UCSD-AML1 (cell line): ENCODE data around the gene TACC2.

Source experiments
- DNase-seq: peaks from one replicate; lab custom pipeline; 2025; ENCODE audit not compliant: unreplicated experiment; lab: John Stamatoyannopoulos, UW

The TACC2 gene

DNA sequence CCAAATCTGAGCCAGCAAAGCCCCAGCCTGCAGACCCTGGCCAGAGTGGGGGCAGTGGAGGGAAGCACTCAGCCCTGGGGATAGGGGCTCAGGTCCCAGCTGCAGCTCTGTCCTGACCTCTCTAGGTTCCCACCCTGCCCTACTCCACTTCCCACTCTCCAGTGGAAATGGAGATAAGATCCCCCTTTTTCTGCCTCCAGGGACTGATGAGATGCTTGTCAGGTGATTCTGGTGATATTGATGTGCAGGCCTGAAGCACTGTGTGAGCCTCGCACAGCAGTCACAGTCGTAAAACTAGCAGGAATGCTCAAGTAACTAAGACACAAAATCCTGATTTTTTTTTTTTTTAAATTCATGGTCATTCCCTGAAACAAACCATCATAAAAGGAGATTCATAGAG, 227.1 kb downstream of the TACC2 start:
- DNase-seq: no peak

GRCh38 chr10:122219340-122219739, 230.4 kb downstream of the TACC2 start:
- no peak for DNase-seq

- DNase-seq: no peak
These were observed 231.8 kb downstream of the TACC2 start for GRCh38 chr10:122220736-122221135.

DNA sequence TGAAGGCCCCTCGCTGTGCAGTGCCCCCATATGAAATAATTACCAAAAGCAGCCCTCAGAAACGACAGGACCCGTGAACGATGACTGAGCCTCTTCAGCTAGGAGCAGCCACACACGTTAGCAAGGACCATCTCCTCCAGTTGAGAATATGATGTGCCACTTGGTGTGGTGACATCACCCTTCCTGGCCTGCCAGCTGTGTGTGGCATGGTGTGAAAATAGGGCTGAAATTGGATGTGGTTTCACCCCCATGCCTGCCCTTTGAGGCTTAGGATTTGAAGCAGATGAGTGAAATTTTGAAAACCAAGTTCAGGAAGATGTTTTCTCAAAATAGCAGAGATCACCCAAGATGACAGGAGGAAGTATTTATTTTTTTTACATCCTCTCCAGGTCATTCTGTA, 233.0 kb downstream of the TACC2 start:
- no peak for DNase-seq

DNA sequence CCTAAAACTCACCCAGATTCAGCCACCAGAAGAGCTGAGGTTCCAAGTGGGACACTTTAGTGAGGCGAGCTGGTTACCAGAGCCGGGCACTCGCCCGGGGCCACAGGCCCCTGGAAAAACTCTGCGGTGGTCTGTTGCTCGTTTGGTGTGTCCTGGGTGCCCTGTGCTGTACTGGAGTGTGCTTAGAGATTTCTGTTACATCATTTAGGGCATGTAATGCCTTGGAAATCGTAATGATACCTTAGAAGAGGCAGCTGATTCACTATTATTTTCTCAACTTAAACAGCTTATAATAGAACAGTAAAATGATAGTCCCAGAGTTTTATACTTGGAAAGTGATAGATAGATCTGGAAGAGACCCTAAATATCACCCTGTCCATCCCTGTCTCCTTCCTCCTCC, 233.7 kb downstream of the TACC2 start:
- no peak for DNase-seq

DNA sequence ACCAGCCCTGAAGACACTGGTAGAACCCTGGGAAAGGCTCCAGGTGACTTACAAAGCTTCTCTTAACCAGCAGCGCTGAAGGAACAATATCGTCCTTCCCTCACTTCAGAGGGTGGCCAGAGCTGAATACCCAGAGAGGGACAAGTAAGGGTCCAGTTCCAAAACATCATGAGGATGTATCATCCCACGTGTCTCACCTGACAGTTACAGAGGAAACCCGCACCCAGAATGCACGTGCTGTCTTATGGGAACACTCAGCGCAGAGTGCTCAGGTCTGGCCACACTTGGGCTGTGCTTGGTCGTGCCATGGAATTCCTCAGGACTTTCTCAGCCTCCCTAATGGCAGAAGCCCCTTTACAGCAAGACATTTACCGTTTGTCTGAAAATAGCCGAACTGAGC, 235.2 kb downstream of the TACC2 start:
- no peak for DNase-seq

DNA sequence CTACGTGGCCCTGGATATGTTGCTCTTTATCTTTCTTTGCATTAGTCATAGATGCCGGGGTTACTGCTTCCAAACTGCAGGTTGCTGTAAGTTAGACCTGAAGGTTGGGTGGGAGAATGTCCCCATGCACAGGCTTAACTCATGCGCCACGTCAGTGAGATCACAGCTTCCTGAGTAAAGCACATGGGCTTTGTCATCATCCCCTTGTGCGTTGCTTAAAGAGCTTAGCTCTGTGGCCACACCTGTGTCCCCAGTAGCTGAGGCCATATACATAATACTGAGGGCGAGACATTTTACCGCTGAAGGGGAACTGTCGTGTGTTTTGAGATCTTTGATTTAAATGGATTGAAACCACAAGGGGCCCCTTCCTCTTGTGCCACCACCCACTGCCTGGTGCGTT, 236.4 kb downstream of the TACC2 start:
- no peak for DNase-seq

GRCh38 chr10:122227754-122228153, 238.8 kb downstream of the TACC2 start:
- DNase-seq: no peak

DNA sequence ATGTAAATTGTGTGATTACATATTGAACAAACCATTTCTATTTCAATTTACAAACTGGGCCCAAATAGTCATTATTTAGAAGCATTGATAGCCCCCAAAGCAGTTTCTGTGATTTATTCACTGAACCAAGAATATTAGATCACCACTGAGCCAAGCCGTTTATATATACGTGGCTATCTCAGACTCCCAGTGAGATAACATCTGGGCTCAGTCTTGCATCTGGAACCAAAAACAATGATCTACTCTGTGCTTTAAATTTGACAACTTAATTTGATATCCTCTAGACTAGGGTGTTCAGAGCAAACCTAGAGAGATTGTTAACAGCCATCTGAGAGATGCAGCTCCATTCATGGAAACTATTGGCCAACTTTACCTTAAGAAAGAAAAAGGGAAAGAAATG, 240.7 kb downstream of the TACC2 start:
- DNase-seq: no peak

GRCh38 chr10:122230222-122230621, 241.3 kb downstream of the TACC2 start:
- DNase-seq: no peak

- no peak for DNase-seq
These were observed 243.8 kb downstream of the TACC2 start for GRCh38 chr10:122232769-122233168.

- DNase-seq: no peak
These were observed 244.9 kb downstream of the TACC2 start for GRCh38 chr10:122233857-122234348.

GRCh38 chr10:122234416-122234815, 245.5 kb downstream of the TACC2 start:
- DNase-seq: no peak

DNA sequence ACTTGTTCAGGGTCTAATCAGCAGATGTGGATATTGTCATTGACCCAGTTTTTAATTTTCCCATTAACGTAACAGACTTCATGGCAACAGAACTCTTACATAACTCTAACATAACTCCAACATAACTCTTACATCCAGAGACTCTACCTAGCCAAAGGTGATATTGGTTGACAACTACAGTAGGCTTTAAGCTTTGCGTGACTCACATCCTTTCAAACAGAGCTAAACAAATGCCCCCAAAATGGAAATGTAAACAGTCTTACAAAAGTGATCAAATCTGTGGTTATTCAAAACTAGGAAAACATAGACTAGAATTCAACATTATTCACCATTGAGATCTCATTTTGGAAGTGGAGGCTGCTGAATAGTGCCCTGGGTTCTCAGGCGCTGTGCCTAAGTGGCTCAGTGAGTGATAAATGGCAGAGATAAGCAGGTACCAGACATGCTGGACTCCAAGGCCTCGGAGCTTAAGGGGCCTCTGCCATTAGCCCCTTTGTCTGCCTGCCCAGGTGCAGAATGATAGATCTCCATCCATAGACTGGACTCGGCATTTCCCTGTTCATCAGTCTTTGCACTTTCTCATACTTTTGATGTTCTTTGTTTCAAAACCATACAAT, 247.8 kb downstream of the TACC2 start:
- no peak for DNase-seq

GRCh38 chr10:122237331-122237990, 248.5 kb downstream of the TACC2 start:
- no peak for DNase-seq

DNA sequence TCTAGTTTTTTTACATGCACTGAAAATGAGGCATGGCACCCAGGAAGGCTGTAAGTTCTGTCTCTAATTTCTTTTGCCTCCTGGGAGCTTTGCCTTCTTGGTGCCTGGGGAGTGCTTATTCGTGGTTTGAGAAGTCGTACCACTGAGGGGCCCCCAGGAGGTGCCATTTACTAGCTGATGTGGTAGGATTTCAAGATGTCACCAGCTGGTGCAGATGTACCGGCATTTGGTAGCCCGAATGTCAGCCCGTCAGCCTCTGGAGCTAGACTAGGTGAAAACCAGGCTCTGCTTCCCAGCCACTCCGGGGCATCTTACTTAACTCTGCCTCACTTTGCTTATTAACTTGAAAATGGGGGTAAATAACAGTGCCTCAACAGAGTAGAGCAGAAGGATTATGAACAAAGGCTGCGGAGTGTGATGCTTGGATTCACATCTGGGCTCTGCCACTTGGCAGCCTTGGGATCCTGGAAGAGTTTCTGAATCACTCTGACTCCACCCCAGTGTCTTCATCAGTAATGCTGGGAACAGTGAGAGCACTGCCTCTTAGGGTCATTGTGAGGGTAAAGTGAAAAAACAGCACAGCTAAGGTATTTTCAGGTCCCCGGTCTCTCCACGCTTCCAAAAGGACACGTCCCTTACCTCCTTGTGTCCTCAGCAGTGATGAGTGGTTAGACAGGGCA, 250.8 kb downstream of the TACC2 start:
- DNase-seq: no peak

GRCh38 chr10:122240401-122240800, 251.4 kb downstream of the TACC2 start:
- DNase-seq: no peak

DNA sequence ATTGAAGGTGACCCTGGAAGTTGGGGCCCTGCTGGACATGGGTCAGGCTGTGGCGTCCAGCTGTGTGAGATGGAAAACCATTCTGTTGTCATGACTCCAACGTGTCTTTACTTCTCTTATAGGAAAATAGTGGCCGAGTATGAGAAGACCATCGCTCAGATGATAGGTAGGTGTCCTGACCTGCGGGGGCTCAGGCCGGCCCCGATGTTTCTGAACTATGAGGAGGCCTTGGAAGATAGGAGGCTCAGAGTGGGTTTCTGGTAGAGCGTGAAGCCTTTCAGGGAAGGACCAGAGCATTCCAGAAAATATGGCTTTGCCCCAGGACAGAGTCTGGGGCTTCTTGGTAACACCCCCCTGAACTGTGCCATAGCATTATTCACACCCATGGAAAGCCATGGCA, 252.9 kb downstream of the TACC2 start:
- DNase-seq: no peak

GRCh38 chr10:122243550-122243949, 254.6 kb downstream of the TACC2 start:
- no peak for DNase-seq

DNA sequence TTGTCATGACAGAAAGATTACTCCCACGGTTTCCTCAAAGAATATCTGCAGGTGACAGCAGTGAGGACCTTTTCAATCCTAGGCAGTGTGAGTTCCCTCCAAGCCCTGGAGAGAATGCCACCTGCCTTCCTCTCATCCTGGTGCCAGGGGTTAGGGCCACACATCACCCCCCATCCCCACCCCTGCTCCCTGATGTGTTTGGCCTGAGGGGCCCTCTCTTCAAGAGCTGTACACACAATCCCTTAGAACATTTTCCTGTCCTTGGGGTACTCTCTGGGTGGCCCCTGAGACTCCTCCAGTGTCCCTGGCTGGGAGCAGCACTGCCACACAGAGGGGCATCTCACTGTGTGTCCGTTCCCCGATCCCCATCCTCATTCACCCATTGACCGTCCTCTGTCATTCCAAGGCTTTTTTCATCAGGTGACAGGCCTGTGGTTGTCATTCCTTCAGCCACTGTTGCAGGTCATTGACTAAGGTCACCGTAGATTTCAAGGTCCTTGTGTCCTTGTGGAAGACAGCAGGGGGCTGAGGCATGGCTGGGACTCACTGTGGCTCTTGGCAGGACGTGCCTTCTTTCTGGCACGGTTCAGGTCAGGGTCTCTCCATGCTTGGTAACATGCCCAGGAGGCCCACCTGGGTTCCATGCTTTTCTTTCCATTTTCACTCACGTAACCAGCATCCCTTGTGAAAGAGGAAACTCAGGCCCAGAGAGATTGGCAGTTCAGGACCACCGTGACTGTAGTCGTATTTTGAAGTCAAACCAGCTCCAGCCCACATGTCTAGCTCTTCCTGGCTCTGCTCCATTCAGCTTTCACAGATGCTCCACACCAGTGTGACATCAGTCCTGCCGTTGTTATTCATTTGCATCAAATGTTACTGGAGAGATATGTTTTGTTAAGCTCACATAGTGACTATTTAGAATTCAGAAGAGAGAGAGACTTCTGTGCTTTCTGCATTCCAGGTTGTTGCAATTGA, 255.3 kb downstream of the TACC2 start:
- no peak for DNase-seq

DNA sequence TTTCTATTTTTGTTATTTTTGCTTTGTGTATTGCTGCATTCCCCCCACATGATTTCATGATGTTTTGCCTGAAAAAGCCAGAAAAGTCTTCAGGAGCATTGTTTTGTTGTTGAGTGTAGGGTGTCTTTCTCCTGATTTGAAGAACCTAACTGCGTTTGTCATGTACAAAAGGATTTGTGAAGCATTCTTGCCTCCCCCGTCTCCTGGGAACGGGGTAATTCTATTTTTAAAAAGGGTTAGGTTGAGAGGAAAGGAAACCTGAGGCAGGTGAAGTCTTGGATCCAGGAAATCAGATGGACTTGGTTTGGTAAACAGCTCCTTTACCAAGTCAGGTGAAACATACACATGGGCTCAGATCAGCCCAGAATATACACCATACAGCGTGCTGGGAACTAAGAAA, 256.2 kb downstream of the TACC2 start:
- no peak for DNase-seq
